Fibroblast of skin of scalp (primary cell): Measurements from ENCODE around the gene STAG2.
"Not testable (repeated sequence)": the region's sequence is repeated elsewhere in the genome, so short reads cannot be mapped to it uniquely, and the experiment has no call there.

Experiments used
- DNase-seq: peaks from one replicate; pipeline ENCODE4 v3.0.0-alpha.2; 2013

The STAG2 gene

GRCh38 chrX:124042042-124042441 lies 80.5 kb downstream of the STAG2 start:
- no peak for DNase-seq

GRCh38 chrX:124045109-124045508 lies 83.6 kb downstream of the STAG2 start:
- no peak for DNase-seq

GRCh38 chrX:124084417-124084816 lies 122.9 kb downstream of the STAG2 start:
- not testable (repeated sequence) for DNase-seq

- DNase-seq: no peak
Observed at GRCh38 chrX:124085063-124085462, 123.6 kb downstream of the STAG2 start.

- DNase-seq: no peak
Observed at GRCh38 chrX:124086411-124086810, 124.9 kb downstream of the STAG2 start.

- DNase-seq: no peak
Observed at GRCh38 chrX:124087000-124087746, 125.7 kb downstream of the STAG2 start.

GRCh38 chrX:124093222-124093621 lies 131.7 kb downstream of the STAG2 start:
- no peak for DNase-seq

- DNase-seq: no peak
Observed at GRCh38 chrX:124097116-124097515, 135.6 kb downstream of the STAG2 start.

- DNase-seq: peak; percentile 23
Observed at GRCh38 chrX:124098089-124098488, 136.6 kb downstream of the STAG2 start.

GRCh38 chrX:124103966-124104365 lies 142.5 kb downstream of the STAG2 start:
- no peak for DNase-seq

- not testable (repeated sequence) for DNase-seq
Observed at GRCh38 chrX:124104512-124104911, 143.0 kb downstream of the STAG2 start.

GRCh38 chrX:124113621-124114600 lies 152.4 kb downstream of the STAG2 start:
- no peak for DNase-seq

- DNase-seq: no peak
Observed at GRCh38 chrX:124117325-124117724, 155.8 kb downstream of the STAG2 start.

- no peak for DNase-seq
Observed at GRCh38 chrX:124125471-124125870, 164.0 kb downstream of the STAG2 start.

- DNase-seq: no peak
Observed at GRCh38 chrX:124127496-124127895, 166.0 kb downstream of the STAG2 start.

- DNase-seq: not testable (repeated sequence)
Observed at GRCh38 chrX:124132437-124132836, 170.9 kb downstream of the STAG2 start.

- DNase-seq: no peak
Observed at GRCh38 chrX:124145749-124146148, 184.2 kb downstream of the STAG2 start.

- DNase-seq: no peak
Observed at GRCh38 chrX:124151195-124151594, 189.7 kb downstream of the STAG2 start.
